ENCODE measurements around the gene PLIN4. TPM values are rescaled to one million over a fixed set of nuclear protein-coding genes. Genes with fewer than 3 reads are reported as not detected.

Gene PLIN4
- total and polyA plus RNA-seq, 2 donors from 2014 or later = 1.6 to 2.2 TPM

DNA sequence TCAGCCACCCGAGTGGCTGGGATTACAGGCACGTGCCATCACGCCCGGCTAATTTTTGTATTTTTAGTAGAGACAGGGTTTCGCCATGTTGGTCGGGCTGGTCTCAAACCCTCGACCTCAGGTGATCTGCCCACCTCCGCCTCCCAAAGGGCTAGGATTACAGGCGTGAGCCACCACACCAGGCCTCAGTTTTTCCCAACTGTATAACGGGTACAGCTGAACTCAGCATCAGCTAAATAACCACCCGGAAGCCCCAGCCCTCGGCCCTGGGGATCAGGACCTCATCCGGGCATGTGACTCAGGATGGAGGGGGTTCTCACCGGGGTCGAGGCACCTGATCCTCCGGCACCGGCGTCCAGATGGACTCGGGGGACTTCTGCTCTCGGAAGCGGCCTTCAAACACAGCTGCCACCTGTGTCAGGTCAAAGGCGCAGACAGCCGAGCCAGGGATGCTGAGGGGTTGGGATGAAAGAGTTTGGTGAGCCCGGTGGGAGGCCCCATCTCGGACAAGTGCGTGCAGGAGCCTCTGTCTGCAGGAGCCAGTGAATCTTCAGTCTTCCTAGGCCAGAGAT lies 32.3 kb upstream of the PLIN4 start:
- intact Hi-C loops (cut with DNase I) = no loop called here

GRCh38 chr19:4550018-4550417 lies 31.7 kb upstream of the PLIN4 start:
- H3K9ac ChIP-seq (ENCODE audit: low read length in 3 of 3) = no peak overlapping the region
- no peak for TF ChIP-seq CTCF (IDR thresholded peaks at IDR 0.05; ENCODE audit: borderline replicate concordance, extremely low read depth, insufficient read depth)
- no peaks in the 10 kb centered on the region for H3K27me3 ChIP-seq (ENCODE audit: control insufficient read depth, insufficient read depth, low read length)
- no peaks in the 10 kb centered on the region for H3K4me1 ChIP-seq (ENCODE audit: control insufficient read depth in 2 of 3, insufficient read depth in 2 of 3, low read depth in 1 of 3, low read length in 3 of 3)
- H3K27ac ChIP-seq (ENCODE audit: low read depth in 2 of 2, low read length in 2 of 2) = no peak overlapping the region
- FAIRE-seq = no peak
- H3K9me3 ChIP-seq (ENCODE audit: control insufficient read depth in 2 of 3, insufficient read depth in 1 of 3, low read length in 3 of 3) = no peaks in the 10 kb centered on the region
- intact Hi-C loops (cut with DNase I) = no loop called here
- H3K36me3 ChIP-seq (ENCODE audit: control insufficient read depth in 2 of 3, insufficient read depth in 3 of 3, low read length in 3 of 3) = no peaks in the 10 kb centered on the region
- DNase-seq = no peak
- no peak overlapping the region for H3K4me3 ChIP-seq (ENCODE audit: low read length in 3 of 3)

More for the DNA sequence above, 32.3 kb upstream of the PLIN4 start:
- TF ChIP-seq CTCF (IDR thresholded peaks at IDR 0.05; ENCODE audit: borderline replicate concordance, extremely low read depth, insufficient read depth) = no peak
- no peaks in the 10 kb centered on the region for H3K4me1 ChIP-seq (ENCODE audit: control insufficient read depth in 2 of 3, insufficient read depth in 2 of 3, low read depth in 1 of 3, low read length in 3 of 3)
- no peak for FAIRE-seq
- no peaks in the 10 kb centered on the region for H3K36me3 ChIP-seq (ENCODE audit: control insufficient read depth in 2 of 3, insufficient read depth in 3 of 3, low read length in 3 of 3)
- no peak overlapping the region for H3K9ac ChIP-seq (ENCODE audit: low read length in 3 of 3)
- H3K9me3 ChIP-seq (ENCODE audit: control insufficient read depth in 2 of 3, insufficient read depth in 1 of 3, low read length in 3 of 3) = no peaks in the 10 kb centered on the region
- DNase-seq = no peak
- no peak overlapping the region for H3K4me3 ChIP-seq (ENCODE audit: low read length in 3 of 3)
- no peak overlapping the region for H3K27ac ChIP-seq (ENCODE audit: low read depth in 2 of 2, low read length in 2 of 2)
- H3K27me3 ChIP-seq (ENCODE audit: control insufficient read depth, insufficient read depth, low read length) = no peaks in the 10 kb centered on the region

- DNase-seq (no peak), FAIRE-seq (no peak)
- Histone ChIP-seq H3K4me3 (ENCODE audit: low read length in 3 of 3) (no peak overlapping the region), H3K4me1 (ENCODE audit: control insufficient read depth in 2 of 3, insufficient read depth in 2 of 3, low read depth in 1 of 3, low read length in 3 of 3) (no peaks in the 10 kb centered on the region), H3K9me3 (ENCODE audit: control insufficient read depth in 2 of 3, insufficient read depth in 1 of 3, low read length in 3 of 3) (no peaks in the 10 kb centered on the region), H3K27ac (ENCODE audit: low read depth in 2 of 2, low read length in 2 of 2) (no peak overlapping the region), H3K27me3 (ENCODE audit: control insufficient read depth, insufficient read depth, low read length) (no peaks in the 10 kb centered on the region), H3K9ac (ENCODE audit: low read length in 3 of 3) (no peak overlapping the region), H3K36me3 (ENCODE audit: control insufficient read depth in 2 of 3, insufficient read depth in 3 of 3, low read length in 3 of 3) (no peaks in the 10 kb centered on the region)
- intact Hi-C loops (cut with DNase I) = no loop called here
- TF ChIP-seq CTCF (IDR thresholded peaks at IDR 0.05; ENCODE audit: borderline replicate concordance, extremely low read depth, insufficient read depth) = no peak
These were observed 29.9 kb upstream of the PLIN4 start for GRCh38 chr19:4548238-4548584.

Data from kidney (tissue), 14 donors.